ENCODE data around the gene CD22.
"Not testable (repeated sequence)": the region's sequence is repeated elsewhere in the genome, so short reads cannot be mapped to it uniquely, and the experiment has no call there.

CD22 gene

GRCh38 chr19:35328851-35329285 lies at the start of gene CD22:
Gene CD22, plus strand, starts transcription at chr19:35329187. Its CDS starts 2,854 bp downstream, at chr19:35332041.
- DNase-seq: no peak

- DNase-seq: no peak
Measured at GRCh38 chr19:35279374-35279773, 49.6 kb upstream of the CD22 start.

- no peak for DNase-seq
Measured at GRCh38 chr19:35279985-35280821, 48.8 kb upstream of the CD22 start.

- no peak for DNase-seq
Measured at GRCh38 chr19:35281303-35281702, 47.7 kb upstream of the CD22 start.

GRCh38 chr19:35284153-35285094 lies 44.6 kb upstream of the CD22 start:
- DNase-seq: no peak

GRCh38 chr19:35285095-35285449 lies 43.9 kb upstream of the CD22 start:
- DNase-seq: no peak

- DNase-seq: not testable (repeated sequence)
Measured at GRCh38 chr19:35285465-35285864, 43.5 kb upstream of the CD22 start.

- DNase-seq: not testable (repeated sequence)
Measured at GRCh38 chr19:35286101-35286500, 42.9 kb upstream of the CD22 start.

- DNase-seq: no peak
Measured at GRCh38 chr19:35287713-35288112, 41.3 kb upstream of the CD22 start.

- no peak for DNase-seq
Measured at GRCh38 chr19:35288331-35288730, 40.7 kb upstream of the CD22 start.

- DNase-seq: no peak
Measured at GRCh38 chr19:35288906-35289305, 40.1 kb upstream of the CD22 start.

GRCh38 chr19:35290381-35291127 lies 38.4 kb upstream of the CD22 start:
- no peak for DNase-seq

GRCh38 chr19:35291259-35291658 lies 37.7 kb upstream of the CD22 start:
- no peak for DNase-seq

- DNase-seq: no peak
Measured at GRCh38 chr19:35291916-35292315, 37.1 kb upstream of the CD22 start, which contains the start of gene MAG. Gene MAG, plus strand, starts transcription at chr19:35292161. Its CDS starts 3,248 bp downstream, at chr19:35295409.

GRCh38 chr19:35292421-35293362 lies 36.3 kb upstream of the CD22 start:
- no peak for DNase-seq

GRCh38 chr19:35293363-35293739 lies 35.6 kb upstream of the CD22 start:
- no peak for DNase-seq

- DNase-seq: no peak
Measured at GRCh38 chr19:35293808-35294207, 35.2 kb upstream of the CD22 start.

GRCh38 chr19:35294328-35294727 lies 34.7 kb upstream of the CD22 start:
- no peak for DNase-seq

GRCh38 chr19:35294859-35295791 lies 33.9 kb upstream of the CD22 start:
- no peak for DNase-seq

- DNase-seq: peak; percentile 26
Measured at GRCh38 chr19:35295792-35296462, 33.1 kb upstream of the CD22 start.

Data from CD4-positive, alpha-beta T cell treated with Interleukin-12 subunit alpha and Interleukin-12 subunit beta, for 1 hour (primary cell).